ENCODE measurements around the gene IQSEC3. TPM values are rescaled to one million over a fixed set of nuclear protein-coding genes. Genes with fewer than 3 reads are reported as not detected.
"Not testable (repeated sequence)": the region's sequence is repeated elsewhere in the genome, so short reads cannot be mapped to it uniquely, and the experiment has no call there.

IQSEC3 gene
- total RNA-seq, result 1 to 10 TPM; 3.2 to 3.6 TPM
- long read RNA-seq, donor 1, partial matches to known transcripts, result 1 of 1 reads
- long read RNA-seq, donor 1, other reads (novel, unspliced or antisense), result 0 of 1 reads
- long read RNA-seq, donor 2, partial matches to known transcripts, result 0 of 1 reads
- long read RNA-seq, donor 2, other reads (novel, unspliced or antisense), result 1 of 1 reads

DNA sequence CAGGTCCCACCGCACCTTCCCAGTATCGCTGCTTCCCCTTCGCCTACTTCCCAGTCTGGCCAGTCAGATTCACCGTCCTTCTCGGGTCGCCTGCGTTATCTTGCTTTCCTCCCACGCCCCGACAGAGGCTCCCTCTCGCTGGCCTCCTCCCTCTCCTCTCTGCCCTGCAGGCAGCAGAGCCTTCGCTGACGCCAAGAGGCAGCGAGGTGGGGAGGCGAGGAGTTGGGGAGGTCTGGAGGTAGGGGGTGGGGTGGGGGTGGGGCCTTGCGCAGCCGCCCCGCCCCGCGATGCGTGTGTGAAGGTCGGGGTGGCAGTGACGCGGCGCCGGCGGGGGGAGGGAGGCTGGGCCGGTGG lies at the start of gene IQSEC3:
IQSEC3 (plus strand) TSS at position 340 of the 354 bp plus-strand sequence. CDS start 116 bp downstream, outside the sequence.
- DNase-seq (ENCODE audit: low spot score), result not testable (repeated sequence)

GRCh38 chr12:17370-18340 lies 48.9 kb upstream of the IQSEC3 start:
- intact Hi-C loops (cut with DNase I), result not testable (repeated sequence)
- DNase-seq (ENCODE audit: low spot score), result peak; percentile 68

More for the DNA sequence above, at the start of gene IQSEC3:
- intact Hi-C loops (cut with DNase I), result not testable (repeated sequence)

DNA sequence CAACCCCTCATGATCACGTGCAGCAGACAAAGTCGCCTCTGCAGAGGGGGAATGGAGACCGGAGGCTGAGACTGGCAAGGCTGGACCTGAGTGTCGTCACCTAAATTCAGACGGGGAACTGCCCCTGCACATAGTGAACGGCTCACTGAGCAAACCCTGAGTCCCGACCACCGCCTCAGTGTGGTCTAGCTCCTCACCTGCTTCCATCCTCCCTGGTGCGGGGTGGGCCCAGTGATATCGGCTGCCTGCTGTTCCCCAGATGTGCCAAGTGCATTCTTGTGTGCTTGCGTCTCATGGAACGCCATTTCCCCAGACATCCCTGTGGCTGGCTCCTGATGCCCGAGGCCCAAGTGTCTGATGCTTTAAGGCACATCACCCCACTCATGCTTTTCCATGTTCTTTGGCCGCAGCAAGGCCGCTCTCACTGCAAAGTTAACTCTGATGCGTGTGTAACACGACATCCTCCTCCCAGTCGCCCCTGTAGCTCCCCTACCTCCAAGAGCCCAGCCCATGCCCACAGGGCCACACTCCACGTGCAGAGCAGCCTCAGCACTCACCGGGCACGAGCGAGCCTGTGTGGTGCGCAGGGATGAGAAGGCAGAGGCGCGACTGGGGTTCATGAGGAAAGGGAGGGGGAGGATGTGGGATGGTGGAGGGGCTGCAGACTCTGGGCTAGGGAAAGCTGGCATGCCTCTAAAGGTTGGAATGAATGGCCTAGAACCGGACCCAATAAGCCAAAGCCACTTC lies 47.6 kb upstream of the IQSEC3 start:
- DNase-seq (ENCODE audit: low spot score); intact Hi-C loops (cut with DNase I): not testable (repeated sequence)

DNA sequence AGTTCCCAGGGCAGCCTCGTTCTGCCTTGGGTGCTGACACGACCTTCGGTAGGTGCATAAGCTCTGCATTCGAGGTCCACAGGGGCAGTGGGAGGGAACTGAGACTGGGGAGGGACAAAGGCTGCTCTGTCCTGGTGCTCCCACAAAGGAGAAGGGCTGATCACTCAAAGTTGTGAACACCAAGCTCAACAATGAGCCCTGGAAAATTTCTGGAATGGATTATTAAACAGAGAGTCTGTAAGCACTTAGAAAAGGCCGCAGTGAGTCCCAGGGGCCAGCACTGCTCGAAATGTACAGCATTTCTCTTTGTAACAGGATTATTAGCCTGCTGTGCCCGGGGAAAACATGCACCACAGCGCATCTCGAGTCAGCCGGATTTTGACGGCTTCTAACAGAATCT lies 46.7 kb upstream of the IQSEC3 start:
- intact Hi-C loops (cut with DNase I); DNase-seq (ENCODE audit: low spot score): not testable (repeated sequence)

DNA sequence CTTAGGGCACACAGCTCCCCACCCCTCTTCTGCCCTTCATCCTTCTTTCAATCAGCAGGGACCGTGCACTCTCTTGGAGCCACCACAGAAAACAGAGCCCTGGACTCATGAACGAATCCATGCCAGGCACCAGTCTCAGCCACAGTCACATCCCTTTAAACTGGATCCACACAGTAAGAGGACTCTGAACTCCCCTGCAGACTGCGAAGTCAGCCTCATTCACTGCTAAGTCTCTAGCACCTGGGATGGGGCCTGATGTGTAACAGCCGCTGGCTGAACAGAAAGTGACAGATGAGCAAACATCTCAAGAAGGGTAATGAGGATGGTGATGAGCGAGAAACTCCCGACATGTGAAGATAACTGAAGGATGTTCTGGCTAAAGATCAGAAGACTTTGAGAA lies 45.8 kb upstream of the IQSEC3 start:
- intact Hi-C loops (cut with DNase I), result no loop called here

GRCh38 chr12:21301-22189 lies 45.0 kb upstream of the IQSEC3 start:
- intact Hi-C loops (cut with DNase I), result no loop called here

More for the DNA sequence above, 45.8 kb upstream of the IQSEC3 start:
- DNase-seq (ENCODE audit: low spot score), result peak; percentile 38

DNA sequence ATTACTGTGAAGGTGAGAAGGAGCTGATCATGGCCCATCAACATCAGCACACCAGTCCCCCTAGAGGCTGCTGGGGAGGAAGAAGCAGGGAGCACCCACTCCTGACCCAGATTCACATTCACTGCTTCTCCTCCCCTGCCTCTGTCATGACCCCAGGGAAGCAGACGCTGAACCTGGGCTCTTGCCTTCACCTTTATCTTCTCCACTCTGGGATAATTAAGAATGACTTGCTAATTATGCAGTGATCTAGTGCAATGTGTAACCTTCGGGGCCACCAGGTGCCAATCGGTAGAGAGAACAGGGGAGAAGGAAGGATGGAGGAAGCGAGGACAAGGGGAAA lies 44.4 kb upstream of the IQSEC3 start:
- DNase-seq (ENCODE audit: low spot score), result peak; percentile 55
- intact Hi-C loops (cut with DNase I), result no loop called here

More at GRCh38 chr12:21301-22189, 45.0 kb upstream of the IQSEC3 start:
- peak; percentile 85 for DNase-seq (ENCODE audit: low spot score)

DNA sequence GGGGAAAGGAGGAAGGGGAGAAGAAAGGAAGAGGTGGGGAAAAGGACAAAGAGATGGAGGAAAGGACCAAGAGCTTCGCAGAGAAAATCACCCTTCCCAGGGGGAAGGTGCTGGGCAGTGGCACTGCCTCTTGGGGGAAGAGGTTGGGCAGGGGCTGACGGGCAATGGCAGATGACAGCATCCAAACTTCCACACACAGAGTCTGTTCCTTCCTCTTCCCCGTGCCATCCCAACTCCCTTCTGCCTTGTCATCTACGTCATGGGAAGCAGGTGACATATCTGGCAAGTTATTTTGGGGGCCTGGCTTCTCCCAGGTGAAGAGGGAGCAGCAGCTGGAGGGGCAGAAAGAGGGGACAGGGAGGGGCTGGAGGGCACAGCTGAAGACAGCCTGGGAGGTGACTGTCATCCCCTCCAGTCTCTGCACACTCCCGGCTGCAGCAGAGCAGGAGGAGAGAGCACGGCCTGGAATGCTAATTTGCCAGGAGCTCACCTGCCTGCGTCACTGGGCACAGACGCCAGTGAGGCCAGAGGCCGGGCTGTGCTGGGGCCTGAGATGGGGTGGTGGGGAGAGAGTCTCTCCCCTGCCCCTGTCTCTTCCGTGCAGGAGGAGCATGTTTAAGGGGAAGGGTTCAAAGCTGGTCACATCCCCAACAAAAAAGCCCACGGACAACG lies 43.9 kb upstream of the IQSEC3 start:
- peak; percentile 73 for DNase-seq (ENCODE audit: low spot score)
- intact Hi-C loops (cut with DNase I), result no loop called here

DNA sequence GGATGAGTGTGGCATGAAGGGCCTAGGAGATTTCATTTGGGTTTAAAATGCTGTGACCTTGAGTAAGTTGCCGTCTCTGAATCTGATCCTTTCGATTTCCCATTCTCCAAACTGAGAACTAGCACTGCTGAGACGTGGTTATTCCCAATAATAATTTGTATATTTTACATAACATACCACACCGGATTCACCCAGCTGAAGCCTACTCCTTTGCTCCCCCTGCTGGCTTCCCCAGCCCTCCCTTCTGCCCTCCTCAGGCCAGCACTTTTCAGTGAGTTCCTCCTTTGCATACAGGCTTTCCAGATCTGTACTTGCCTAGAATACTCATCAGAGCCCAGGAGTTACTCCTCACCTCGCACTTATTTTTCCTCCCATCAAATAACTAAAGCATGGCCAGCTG lies 38.7 kb upstream of the IQSEC3 start:
- DNase-seq (ENCODE audit: low spot score); intact Hi-C loops (cut with DNase I): not testable (repeated sequence)

DNA sequence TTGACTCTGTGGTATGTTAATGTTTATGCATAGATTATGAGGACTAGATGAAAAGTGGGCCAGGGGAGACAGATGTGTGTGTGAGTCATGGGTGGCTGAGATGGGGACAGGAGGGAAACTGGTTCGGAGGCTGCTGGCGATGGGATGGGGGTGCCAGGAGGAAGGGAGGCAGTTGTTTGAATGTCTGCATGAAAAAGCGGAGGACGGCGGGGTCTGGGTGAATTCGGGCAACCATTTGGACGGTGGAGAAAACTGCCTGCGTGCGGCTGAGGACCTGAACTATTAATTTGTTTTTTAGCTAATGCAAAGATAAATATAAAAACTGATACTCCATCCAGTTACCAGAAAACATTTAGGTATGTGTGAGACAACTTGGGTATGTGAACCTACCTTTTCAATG lies 27.8 kb upstream of the IQSEC3 start:
- intact Hi-C loops (cut with DNase I); DNase-seq (ENCODE audit: low spot score): not testable (repeated sequence)

- peak; percentile 74 for DNase-seq (ENCODE audit: low spot score)
- intact Hi-C loops (cut with DNase I), result not testable (repeated sequence)
Measured at GRCh38 chr12:39555-40265, 26.9 kb upstream of the IQSEC3 start.

DNA sequence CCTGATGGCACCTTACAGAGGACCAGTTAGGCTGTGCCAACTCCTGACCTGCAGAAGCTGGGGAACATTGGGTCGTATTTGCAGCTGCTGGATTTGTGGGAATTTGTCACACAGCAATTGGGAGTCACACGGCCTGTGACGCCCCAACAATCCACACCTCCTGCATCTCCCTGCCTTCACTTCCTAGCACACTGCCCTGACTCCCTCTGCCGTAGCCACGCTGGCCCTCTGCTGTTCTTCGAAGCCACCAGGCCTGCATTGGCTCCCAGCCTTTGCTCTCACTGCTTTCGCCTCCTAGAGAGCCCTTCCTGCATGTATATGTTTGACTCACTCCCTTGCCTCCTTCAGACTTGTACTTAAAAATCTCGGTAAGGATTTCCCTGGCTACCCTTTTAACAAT lies 22.2 kb upstream of the IQSEC3 start:
- peak; percentile 67 for DNase-seq (ENCODE audit: low spot score)
- intact Hi-C loops (cut with DNase I), result not testable (repeated sequence)

- intact Hi-C loops (cut with DNase I), result not testable (repeated sequence)
- DNase-seq (ENCODE audit: low spot score), result peak; percentile 28
Measured at GRCh38 chr12:45235-45990, 21.2 kb upstream of the IQSEC3 start.

DNA sequence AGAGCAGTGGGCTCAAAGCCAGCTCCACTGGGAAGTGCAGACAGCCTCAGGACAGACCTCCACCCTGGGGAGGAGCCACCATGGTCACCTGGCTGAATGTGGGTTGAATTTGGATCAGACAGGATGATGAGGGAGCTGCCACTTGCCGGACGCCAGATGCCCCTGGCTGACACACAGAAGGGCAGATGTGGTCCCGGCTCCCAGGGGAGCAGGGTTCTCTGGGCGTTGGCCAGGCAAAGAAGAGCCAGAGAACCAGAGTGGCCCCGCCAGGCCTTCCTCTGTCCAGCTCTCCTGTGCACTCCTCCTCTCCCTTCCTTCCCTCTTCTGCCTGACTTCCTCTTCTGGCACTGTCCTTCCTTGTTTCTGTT lies 20.6 kb upstream of the IQSEC3 start:
- DNase-seq (ENCODE audit: low spot score), result peak; percentile 74
- intact Hi-C loops (cut with DNase I), result not testable (repeated sequence)

DNA sequence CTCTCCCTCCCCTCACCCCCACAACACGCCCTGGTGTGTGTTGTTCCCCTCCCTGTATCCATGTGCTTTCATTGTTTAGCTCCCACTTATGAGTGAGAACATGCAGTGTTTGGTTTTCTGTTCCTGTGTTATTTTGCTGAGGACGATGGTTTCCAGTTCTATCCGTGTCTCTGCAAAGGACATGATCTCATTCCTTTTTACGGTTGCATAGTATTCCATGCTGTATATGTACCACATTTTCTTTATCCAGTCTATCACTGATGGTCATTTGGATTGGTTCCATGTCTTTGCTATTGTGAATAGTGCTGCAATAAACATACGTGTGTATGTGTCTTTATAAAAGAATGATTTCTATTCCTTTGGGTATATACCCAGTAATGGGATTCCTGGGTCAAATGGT lies 20.0 kb upstream of the IQSEC3 start:
- DNase-seq (ENCODE audit: low spot score); intact Hi-C loops (cut with DNase I): not testable (repeated sequence)

DNA sequence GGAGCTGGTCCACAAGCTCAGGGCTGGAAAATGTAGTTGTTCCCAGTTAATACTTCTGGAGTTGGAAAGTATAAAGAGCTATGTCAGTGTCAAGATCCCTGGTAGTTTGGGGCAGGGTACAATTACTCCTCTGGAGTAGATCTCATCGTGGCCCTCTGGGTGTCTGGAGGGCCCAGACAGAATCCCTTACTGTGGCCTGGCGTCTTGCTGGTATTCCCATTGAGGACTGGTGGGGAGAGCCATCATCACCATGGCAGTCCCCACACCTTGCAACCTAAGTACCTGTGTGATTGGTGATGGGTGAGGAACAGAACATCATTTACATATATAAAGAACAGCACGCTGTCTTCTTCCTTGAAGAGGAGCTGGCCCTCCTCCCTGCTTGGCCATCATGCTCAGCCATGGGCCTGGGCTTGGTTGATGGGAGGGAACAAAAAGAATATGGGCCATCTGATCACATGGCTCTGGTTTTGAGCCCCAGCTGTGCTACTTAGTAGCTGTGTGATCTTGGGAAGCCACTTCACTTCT lies 18.8 kb upstream of the IQSEC3 start:
- peak; percentile 68 for DNase-seq (ENCODE audit: low spot score)
- intact Hi-C loops (cut with DNase I), result not testable (repeated sequence)

DNA sequence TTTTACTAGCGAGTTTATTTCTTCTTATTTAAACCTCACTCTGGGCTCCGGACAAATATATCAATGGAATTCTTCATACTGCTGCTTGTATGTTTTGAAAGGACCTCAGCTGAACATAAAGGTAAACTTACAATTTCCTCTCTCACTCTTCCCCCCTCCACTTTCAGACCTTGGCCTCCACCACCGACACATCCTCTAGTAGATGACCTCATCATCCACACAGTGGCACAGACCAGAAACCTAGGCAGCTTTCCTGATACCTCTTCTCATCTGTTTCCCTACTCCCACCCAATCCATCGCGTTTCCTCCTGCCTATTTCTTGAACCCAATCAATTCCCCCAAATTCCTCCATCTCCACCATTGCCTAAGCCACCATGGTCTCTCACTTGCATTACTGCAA lies 17.4 kb upstream of the IQSEC3 start:
- DNase-seq (ENCODE audit: low spot score); intact Hi-C loops (cut with DNase I): not testable (repeated sequence)

Data from posterior vena cava (tissue), 2 donors.